ENCODE data around the gene RTCA.
A peak's percentile ranks its signal among the peaks of the same experiment; 100 is the strongest.
"Not testable (repeated sequence)": the region's sequence is repeated elsewhere in the genome, so short reads cannot be mapped to it uniquely, and the experiment has no call there.

RTCA gene

DNA sequence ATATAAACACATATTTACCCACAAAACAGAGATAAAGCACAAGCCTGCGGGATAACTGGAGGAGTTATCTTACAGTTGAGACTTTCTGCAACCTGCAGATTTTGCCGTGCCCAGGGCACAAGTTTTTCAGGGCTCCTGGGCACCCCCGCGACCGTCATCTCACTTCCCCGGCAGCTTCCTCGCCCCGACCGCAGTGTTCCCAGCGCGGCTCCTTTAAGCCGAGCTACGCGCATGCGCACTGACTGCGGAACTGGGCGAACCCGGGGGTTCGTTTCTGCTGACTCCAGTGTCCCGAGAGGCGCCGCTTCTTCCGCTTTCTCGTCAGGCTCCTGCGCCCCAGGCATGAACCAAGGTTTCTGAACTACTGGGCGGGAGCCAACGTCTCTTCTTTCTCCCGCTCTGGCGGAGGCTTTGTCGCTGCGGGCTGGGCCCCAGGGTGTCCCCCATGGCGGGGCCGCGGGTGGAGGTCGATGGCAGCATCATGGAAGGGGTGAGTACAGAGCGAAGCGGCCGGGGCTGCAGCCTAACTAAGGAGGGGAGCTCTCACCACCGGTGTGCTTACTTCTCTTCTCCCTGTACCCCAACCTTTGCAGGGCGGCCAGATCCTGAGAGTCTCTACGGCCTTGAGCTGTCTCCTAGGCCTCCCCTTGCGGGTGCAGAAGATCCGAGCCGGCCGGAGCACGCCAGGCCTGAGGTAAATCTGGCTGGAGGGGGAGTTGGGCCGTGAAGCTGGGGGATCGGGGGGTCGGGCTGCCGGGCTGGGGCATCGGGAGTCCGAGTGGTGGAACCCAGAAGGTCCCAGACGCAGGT lies at the start of gene RTCA:
RTCA (plus strand) TSS at position 286 of the 810 bp plus-strand sequence; CDS start at position 446, 160 bp downstream.
- DNase-seq (ENCODE audit: low read depth): peak; percentile 94

DNA sequence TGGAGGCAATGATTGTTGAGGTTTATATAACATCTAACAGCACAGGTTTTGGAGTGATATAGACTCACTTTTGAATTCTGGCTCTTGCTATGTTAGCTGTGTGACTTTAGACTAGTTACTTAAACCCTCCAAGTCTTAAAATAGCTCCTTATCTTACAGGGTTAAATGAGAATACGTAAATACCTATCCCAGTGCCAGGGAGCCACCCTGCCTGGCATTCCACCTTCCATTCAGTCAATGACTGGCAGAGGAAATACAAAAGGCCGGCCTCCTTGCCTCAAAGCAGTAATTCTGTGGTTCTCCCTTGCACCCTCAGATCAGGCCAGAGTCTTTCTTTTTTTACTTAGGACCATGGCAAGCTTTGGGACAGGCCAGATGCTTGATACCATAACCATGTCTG lies 48.2 kb upstream of the RTCA start:
- no peak for DNase-seq (ENCODE audit: low read depth)

DNA sequence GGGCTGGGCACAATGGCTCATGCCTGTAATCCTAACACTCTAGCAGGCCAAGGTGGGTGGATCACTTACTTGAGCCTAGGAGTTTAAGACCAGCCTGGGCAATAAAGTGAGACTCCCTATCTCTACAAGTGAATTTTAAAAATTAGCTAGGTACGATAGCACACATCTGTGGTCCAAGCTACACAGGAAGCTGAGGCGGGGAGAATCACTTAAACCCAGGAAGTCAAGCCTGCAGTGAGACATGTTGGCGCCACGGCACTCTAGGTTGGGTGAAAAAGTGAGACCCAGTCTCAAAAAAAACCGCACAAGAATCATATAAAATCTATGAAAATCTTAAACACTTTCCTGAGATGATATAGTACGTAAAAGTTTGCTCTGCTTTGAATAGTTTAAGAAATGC lies 46.6 kb upstream of the RTCA start:
- DNase-seq (ENCODE audit: low read depth): no peak

DNA sequence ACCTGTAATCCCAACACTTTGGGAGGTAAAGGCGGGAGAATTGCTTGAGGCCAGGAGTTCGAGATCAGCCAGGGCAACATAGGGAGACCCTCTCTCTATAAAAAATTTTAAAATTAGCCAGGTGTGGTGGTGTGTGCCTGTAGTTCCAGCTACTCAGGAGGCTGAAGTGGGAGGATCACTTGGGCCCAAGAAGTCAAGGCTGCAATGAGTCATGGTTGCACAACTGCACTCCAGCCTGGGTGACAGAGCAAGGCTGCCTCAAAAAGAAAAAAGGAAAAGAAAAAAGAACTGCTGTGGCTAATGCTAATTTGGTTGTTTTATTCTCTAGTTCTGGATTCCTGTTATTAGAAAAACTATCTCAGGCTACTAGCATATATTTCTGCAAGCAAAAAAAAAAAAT lies 46.1 kb upstream of the RTCA start:
- no peak for DNase-seq (ENCODE audit: low read depth)

DNA sequence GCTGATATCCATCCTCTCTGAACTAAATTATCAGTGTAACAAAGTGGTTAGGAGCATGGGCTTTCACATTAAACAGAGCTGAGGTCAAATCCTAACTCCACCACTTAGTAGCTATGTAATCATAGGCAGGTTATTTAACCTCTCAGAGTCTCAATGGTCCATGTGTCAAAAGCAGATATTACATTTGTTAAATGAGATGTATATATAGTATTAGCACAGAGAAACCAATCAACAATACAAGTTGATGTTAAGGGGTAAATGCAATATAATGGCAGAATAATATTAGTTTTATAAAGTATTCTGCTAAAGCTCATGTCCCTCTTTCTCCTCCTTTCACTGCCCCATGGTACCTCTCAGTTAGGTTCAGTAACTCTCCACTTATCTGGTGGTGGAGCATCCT lies 43.6 kb upstream of the RTCA start:
- no peak for DNase-seq (ENCODE audit: low read depth)

DNA sequence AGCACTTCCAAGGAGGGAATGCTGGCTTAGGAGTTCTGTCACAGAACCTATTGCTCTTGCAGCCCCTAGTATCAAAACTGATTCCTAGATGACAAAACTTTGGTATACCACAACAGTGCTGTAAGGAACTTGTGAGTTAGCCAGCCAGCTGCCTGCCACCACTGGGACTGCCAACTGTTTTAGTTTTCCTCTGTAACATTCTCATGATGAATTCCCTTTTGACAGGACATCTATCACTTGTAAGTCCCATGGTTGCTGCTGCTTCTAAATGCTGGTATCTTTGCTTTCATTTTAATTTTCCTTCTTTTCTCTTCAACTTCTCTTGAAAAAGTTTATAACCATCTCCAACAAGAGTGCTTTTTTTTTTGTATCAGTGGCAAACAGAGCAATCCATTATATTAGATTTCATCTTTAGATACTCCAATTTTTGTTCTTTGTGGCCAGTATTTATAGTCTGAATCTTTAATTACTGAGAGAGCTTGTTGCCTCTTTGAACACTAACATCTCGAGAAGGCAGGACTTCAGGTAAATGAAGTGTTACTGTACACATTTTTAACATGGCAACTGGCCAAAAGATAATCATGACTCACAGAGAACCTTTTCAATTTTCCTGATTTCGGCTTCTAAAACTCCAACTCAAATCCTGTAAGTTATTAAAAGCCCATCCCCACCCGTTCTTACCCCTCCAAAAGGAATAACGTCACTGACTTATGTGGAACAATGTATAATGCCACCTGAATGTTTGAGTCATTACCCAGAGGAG lies 36.2 kb upstream of the RTCA start:
- DNase-seq (ENCODE audit: low read depth): no peak

DNA sequence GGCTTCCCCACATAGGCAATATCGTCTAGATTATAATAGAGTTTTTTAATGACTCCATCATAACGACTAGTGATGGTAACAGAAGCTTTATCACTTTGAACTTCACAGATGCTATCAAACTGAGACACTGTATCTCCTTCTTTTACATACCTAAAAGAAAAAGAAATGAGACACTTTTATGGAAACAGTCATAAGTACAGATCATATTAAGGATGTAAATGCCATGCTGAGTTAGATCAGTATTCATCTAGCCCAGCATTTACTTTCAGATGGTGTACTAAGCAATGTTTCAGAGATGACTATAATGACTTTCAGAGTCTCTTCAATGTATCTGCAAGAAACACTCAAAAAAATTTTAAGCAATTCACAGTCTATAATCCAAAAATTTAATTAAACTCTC lies 35.3 kb upstream of the RTCA start:
- no peak for DNase-seq (ENCODE audit: low read depth)

DNA sequence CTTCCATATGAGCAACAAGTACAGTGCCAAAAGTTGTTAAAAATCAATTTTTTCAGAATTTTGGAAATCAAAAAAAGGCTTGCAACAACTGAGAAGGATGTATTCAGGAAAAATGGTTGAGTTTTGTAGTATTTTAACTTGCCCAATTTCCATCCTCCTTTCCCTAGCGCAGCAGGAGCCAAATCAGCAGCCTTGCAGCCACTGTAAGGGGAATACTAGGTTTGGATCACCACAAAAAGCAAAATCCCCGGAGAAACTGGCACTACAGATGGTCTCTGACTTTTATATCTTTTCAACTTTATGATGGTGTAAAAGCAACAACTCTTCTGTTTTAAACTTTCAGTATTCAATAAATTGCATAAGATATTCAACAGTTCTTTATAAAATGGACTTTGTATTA lies 34.3 kb upstream of the RTCA start:
- DNase-seq (ENCODE audit: low read depth): no peak

DNA sequence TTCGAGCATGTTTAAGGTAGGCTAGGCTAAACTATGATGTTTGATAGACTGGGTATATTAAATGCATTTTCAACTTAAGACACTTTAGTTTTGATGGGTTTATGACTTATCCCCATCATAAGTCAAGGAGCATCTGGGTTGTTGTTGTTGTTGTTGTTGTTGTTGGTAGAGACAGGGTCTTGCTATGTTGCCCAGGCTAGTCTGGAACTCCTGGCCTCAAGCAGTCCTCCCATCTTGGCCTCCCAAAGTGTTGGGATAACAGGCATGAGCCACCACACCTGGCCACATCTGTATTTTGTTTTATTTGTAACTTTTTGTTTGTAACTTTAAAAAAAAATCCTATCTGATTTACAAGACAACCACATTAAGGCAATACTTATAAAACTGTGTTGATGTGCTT lies 33.9 kb upstream of the RTCA start:
- no peak for DNase-seq (ENCODE audit: low read depth)

DNA sequence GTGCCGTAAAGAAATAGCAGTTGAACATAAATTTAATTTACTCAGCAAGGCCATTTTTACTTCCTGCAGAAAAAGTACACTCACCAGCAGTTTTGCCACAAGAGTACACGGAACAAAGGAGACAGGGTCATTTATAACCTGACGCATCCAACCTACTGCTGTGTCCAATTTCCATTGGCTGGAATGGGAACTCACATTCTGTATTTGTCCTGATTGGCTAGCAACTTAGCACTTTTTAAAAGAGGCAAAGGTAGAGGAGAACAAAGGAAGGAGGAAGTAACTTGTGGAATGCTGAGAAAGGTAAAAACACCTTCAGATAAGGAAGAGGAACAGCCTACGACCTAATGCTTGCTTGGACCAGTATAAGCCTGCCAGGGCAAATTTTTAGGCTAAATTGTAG lies 32.5 kb upstream of the RTCA start:
- DNase-seq (ENCODE audit: low read depth): not testable (repeated sequence)

DNA sequence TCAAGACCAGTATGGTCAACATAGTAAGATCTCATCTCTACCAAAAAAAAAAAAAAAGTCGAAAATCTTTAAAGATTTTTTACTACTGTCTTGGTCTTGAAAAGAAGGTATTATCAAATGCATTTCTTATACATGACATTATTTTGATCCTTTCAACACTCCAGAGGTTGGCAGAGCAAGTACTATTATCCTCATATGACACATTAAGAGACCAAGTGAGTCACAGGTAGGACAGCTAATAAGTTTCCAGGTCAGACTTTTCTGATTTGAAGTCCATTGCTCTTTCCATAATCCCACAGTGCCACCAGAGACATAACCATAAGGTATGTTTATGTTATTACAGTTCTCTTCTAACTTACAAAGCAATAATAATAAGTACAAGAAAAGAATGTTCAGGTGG lies 31.6 kb upstream of the RTCA start:
- no peak for DNase-seq (ENCODE audit: low read depth)

DNA sequence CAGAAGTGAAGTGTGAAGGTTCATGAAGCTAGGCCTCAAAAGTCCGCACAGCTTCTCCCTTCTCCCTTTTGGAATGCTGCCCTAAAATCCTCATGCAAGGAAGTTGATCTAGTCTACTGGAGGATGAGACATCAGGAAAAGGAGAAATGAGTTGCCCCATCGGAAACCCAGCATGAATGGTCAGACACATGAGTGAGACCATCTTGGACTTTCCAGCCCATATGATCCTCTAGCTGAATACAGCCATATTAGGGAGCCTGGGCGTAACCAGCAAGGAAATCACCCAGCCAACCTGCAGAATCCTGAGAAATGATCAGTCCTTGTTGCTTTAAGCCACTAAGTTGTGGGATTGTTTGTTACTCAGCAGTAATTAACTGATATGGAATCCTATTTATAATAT lies 28.9 kb upstream of the RTCA start:
- no peak for DNase-seq (ENCODE audit: low read depth)

DNA sequence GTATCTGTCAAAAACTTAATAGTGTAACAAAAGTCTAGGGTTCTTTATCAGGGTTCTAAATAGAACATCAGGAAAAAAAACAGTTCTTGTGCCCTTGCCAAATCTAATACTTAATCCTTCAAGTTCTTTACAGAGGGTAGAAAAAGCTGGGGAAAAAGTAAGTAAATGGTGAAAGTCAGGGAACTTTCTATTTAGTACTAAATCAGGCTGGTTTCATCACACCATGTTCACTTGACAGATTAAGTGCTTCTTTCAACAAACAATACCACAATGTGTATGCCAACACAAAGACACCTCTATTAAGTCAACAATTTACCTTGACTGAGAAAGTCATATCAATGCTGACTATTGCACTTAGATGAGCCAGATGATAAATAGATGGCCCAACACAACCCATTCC lies 26.1 kb upstream of the RTCA start:
- no peak for DNase-seq (ENCODE audit: low read depth)

DNA sequence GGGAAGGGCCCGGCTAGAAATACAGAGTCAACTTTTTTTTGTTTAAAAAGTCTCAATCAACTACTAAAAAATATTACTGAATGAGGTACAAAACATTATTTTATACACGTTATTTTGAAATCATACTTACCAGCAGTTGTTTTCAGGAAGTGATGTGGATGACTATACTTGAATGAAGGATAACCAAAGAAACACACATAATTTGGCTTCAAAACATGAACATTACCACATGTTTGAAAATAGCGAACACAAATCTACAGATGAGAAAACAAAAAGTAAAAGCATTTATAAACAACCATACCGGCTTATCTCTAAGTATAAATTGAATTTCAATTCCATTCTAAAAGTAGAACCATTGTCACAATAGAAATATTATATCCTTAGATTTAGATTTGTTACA lies 25.4 kb upstream of the RTCA start:
- DNase-seq (ENCODE audit: low read depth): no peak

DNA sequence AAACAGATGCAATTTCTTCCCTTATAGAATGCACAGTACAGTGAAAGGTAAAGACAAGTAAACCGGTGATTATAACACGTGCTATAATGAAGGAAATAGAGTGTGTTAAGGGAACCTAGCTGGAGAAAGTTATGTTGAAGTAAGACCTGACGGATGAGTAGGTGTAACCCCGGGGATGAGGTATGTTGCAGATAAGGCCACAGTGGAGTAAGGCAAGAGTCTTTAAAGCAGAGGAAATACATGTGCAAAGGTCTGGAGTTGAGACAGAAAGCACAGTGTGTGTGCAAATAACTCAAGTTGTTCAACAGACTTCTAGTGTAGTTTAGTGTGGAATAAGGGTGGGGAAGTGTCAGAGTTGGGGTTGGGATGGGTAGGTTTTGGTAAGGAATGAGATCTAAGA lies 19.3 kb upstream of the RTCA start:
- DNase-seq (ENCODE audit: low read depth): no peak

DNA sequence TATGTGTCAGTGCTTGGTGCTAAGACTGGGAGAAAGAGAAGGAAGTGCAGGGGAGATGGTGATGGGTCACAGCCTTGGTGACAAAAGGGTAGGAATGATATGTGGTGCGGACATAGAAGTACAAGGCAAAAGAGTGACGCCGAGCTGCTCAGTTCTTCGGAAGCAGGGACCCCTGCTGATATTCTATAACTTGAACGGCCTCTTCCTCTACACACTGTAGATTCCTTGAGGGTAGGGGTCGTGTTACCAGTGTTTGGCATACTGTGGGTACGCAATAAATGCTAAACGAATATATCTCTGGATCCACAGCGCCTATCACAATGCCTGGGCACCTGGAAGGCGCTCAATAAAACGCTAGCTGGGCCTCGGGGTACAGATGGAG lies 16.9 kb upstream of the RTCA start:
- no peak for DNase-seq (ENCODE audit: low read depth)

DNA sequence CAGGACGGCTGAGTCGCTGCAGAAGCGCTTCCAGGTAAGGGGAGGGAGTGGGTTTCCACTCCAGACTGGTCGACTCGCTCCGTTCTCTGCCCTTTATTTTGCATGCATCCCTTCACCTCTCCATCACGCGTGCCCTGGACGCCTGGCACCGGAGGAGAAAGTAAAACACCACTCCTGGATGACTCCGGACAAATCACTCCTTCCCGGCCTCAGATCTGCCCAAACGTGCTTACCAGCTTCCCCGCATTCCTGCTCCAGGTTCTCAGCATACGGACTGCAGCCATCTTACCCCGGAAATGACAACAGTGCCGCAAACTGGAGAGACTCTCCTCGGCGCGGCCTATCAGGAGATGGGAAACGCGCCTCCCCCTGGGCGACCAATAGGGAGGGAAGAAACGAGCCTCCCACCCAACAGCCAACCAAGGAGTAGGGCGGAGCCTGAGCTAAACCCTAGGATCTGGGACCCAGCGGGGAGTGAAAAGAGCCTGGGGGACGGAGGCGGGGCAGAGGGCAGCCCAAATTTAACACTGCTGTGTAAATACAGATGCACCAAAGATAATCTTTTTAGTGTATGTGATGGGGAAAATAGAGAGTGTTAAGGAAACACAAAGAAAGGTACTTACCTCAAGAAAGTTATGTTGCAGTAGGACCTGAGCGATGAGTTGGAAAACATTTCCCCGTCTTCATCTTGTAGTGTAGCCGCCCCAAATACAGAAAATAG lies 16.3 kb upstream of the RTCA start, which contains the start of gene DBT:
DBT (minus strand) TSS at position 298 of the 721 bp plus-strand sequence; CDS start at position 284, 14 bp downstream.
- DNase-seq (ENCODE audit: low read depth): peak; percentile 93

DNA sequence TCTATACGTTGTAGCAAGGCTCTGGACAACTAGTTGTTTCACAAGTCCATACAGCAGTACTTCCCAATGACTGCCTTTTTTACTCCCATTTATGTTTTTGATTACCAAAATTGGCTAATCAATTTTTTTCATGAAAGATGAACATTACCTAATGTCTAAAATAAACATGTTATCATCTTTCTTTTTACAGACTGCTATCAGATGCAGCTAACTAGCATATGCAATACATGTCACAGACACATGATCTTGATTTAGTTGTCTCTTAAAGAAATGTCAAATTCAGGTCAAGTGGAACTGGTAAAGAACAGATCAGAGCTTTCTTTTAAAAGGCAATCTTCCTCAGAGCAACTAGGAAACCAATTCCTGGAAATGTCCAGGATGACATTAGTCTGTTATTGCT lies 15.8 kb upstream of the RTCA start:
- peak; percentile 39 for DNase-seq (ENCODE audit: low read depth)

DNA sequence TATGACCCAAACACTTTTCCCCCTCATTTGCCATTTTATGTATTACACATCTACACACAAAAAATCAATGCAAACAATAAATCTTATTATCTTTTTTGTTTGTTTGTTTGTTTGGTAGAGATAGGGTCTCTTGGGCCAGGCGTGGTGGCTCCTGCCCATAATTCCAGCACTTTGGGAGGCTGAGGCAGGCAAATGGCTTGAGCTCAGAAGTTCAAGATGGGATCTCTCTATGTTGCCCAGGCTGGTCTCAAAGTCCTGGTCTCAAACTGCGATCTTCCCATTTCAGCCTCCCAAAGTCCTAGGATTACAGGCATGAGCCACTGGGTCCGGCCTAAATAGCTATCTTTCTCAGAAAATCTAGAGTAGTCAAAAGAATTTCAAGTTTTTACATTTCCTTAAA lies 15.2 kb upstream of the RTCA start:
- no peak for DNase-seq (ENCODE audit: low read depth)

DNA sequence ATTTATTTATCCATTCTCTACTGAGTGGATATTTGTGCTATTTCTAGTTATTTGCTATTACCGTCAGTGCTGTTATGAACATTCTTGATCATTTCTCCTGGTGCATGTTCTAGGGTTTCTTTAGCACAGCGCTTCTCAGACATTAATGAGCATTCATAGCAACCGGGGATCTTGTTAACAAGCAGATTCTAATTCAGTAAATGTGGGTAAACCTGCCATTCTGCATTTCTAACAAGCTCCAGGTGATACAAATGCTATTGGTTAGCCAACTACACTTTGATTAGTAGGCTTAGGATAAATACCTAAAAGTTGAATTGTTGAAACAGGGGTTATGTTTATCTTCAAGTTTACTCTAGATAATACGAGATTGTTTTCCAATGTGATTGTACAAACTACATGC lies 13.1 kb upstream of the RTCA start:
- no peak for DNase-seq (ENCODE audit: low read depth)

DNA sequence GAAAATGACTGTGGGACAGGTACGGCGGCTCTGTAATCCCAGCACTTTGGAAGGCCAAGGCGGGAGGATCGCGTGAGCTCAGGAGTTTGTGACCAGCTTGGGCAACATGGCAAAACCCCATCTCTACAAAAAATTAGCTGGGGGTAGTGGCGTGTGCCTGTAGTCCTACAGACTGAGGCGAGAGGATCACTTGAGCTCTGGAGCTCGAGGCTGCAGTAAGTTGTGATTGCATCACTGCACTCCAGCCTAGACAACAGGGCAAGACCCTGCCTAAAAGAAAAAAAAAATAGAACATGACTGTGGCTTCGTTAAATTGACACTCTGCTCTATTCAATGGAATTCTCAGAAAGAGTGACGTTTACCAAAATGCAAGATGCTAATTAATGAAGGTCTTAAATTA lies 12.5 kb upstream of the RTCA start:
- no peak for DNase-seq (ENCODE audit: low read depth)

DNA sequence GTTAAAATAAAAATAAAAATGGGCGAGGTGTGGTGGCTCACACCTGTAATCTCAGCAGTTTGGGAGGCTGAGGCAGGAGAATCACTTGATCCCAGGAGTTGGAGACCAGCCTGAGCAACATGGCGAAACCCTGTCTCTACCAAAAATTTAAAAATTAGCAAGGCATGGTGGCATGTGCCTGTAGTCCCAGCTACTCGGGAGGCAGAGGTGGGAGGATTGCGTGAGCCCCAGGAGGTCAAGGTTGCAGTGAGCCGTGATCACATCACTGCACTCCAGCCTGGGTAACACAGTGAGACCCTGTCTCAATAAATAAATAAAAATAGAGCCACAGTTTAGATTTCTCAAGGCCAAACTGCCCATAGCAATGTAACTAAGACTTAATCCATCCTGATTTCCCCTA lies 9.7 kb upstream of the RTCA start:
- DNase-seq (ENCODE audit: low read depth): not testable (repeated sequence)

DNA sequence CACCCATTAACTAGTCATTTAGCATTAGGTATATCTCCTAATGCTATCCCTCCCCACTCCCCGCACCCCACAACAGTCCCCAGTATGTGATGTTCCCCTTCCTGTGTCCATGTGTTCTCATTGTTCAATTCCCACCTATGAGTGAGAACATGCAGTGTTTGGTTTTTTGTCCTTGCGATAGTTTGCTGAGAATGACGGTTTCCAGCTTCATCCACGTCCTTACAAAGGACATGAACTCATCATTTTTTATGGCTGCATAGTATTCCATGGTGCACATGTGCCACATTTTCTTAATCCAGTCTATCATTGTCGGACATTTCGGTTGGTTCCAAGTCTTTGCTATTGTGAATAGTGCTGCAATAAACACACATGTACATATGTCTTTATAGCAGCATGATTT lies 7.6 kb upstream of the RTCA start:
- not testable (repeated sequence) for DNase-seq (ENCODE audit: low read depth)
